Cardiac fibroblast (primary cell): Measurements from ENCODE around the gene GBX2.

Experiments
- DNase-seq, 2 donors: peaks; one replicate each; pipeline versions ENCODE4 v3.0.0 to v3.0.0-alpha.2; 2010; ENCODE audit warnings: low read depth in 2 of 2
- H3K4me3 ChIP-seq, 2 donors: replicated peaks in 1 of 2; 1 replicate in 1 of 2; 2 replicates in 1 of 2; pipeline ENCODE4 v1.5.1; 2011; ENCODE audit warnings: low read depth in 2 of 2, low read length in 2 of 2, mild to moderate bottlenecking in 2 of 2, moderate library complexity in 1 of 2
- TF ChIP-seq, protein P1 (sequence below): IDR thresholded peaks from one replicate; pipeline ENCODE4 v1.5.1; 2011; ENCODE audit warnings: low read depth, mild to moderate bottlenecking, low read length, inconsistent platforms

GBX2 gene

DNA sequence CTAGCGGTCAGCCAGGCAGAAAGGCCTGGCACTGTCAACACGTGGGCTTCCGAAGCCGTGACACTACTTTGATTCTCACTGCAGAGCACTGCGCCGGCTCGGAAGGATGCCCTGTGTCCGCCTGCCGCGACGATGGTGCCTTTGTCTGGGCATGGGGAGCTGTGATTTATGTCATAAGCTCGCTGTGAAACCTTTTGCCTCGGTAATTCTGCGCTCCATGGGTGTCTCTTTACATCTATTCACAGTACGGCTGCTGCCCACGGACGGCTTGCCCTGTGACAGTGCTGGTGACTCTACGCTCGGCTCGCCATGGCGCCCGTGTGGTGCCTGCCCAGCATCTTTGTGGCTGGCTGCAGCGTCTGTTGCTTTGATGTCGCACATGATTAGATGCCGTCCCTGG is 43.1 kb upstream of the GBX2 start:
- H3K4me3 ChIP-seq: no peak overlapping the region
- no peak for DNase-seq
- TF ChIP-seq, protein P1, sequence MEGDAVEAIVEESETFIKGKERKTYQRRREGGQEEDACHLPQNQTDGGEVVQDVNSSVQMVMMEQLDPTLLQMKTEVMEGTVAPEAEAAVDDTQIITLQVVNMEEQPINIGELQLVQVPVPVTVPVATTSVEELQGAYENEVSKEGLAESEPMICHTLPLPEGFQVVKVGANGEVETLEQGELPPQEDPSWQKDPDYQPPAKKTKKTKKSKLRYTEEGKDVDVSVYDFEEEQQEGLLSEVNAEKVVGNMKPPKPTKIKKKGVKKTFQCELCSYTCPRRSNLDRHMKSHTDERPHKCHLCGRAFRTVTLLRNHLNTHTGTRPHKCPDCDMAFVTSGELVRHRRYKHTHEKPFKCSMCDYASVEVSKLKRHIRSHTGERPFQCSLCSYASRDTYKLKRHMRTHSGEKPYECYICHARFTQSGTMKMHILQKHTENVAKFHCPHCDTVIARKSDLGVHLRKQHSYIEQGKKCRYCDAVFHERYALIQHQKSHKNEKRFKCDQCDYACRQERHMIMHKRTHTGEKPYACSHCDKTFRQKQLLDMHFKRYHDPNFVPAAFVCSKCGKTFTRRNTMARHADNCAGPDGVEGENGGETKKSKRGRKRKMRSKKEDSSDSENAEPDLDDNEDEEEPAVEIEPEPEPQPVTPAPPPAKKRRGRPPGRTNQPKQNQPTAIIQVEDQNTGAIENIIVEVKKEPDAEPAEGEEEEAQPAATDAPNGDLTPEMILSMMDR: no peak

DNA sequence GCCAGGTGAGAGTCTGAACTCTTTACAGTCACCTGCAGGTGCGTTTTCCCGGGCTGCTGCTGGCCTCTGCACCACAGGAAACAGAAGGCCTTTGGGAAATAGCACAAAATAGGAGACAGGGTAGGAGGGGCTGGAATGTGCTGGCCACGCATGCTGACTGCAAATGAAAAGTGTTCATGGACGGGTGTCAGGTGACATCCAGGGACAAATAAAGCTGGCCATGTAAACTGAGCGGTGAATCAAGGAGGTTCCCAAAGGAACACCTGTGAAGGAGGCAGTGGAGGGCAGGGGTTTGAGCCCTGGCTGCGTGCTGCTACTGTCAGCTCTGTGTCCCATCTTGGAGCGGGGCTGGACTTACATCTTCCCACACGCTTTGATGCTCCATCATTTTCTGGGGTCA is 42.4 kb upstream of the GBX2 start:
- TF ChIP-seq, protein P1: no peak
- no peak for DNase-seq
- H3K4me3 ChIP-seq: no peak overlapping the region

DNA sequence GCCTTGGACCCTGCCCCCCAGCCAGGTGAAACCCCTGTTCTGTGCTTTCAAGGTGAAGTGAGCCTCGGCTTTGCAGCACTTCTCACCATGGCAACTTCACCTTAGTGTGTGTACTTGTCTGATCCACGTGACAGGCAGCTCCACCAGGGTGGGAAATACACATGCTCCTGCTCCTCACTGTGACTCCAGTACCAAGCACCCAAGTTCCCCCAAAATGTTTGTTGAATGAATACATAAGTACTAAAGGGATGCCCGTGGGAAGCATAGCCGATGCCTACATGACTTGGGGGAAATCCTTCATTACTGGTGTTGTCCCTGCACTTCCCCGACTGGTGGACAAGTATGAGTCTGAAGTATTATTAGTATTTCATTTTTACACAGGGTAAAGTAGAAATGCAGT is 41.8 kb upstream of the GBX2 start:
- no peak overlapping the region for H3K4me3 ChIP-seq
- TF ChIP-seq, protein P1: no peak
- DNase-seq: no peak

DNA sequence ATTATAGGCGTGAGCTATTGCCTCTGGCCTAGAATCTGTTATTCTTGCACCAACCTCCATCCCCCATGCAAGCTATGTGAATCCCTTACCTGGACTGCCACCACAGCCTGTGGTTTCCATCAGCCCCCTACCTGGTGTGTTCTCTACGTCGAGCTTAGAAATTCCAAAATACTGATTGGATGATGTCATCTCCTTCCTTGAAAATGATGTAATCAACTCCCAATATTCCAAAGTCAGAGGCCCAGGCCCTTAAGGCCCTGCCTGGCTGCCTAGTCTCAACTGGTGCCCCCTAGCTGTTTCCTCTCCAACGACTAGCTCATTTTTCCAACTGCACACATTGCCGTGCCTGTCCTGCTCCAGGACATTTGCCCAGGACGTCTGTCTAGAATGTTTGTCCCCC is 41.3 kb upstream of the GBX2 start:
- DNase-seq: no peak
- TF ChIP-seq, protein P1: no peak
- no peak overlapping the region for H3K4me3 ChIP-seq

DNA sequence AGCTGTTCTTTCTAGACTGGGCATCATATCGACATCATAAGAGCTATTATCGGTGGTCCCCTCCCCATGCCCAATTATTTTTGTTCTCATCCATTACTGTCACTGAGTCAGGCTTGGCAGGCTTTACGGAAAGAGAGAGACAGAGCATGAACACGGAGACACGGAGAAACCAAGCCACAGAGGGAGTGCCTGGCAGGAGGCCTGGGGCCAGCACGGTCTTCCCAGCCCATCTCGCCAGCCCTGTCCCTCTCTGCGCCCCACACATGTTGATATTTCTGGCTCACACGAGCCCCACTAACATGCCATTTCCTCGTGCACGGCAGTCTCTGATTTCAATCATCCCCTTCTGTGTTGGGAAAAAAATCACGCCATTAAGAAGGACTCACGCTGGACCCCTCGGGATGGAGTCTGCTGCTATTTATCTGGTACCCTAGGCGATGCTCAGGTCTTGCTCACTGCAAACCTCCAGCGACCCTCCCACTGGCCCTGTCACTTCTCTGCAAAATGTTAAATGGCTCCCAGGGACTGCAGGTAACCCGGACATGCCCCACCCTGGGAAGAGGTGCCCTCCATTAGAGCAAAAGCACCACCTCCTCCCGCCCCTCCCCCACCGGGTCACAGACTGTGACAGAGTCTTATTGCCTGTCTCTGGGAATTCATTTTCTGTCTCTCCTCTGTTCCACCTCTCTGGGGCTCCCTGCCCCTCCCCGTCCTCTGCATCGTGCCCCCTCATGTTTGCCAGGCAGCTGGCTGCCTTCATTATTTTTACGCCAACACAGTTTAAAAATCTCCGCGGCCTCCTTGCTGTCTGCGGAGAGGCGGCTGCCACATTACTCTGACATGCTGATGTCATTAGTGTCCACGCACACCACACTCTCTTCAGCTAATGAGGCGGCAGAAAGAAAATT is 40.1 kb upstream of the GBX2 start:
- DNase-seq: no peak
- no peak overlapping the region for H3K4me3 ChIP-seq
- TF ChIP-seq, protein P1: no peak

DNA sequence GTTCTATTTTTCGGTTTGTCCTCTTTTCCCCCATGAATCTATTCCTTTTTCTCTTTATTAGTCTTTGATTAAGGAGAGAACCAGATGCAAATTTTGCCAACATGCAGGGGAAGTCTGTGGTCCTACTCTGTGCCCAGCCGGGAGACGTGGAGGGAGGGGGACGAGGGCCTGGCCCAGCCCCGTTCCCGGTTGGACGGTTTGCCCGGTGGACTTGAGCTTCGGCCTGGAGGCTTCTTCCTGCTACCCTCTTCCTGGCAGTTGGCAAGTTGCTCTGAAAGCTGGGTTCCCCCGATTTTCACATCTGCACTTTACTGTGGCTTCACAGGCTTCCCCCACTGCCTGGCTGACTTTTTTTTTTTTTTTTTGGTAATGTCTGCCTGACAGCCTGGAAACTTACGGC is 39.3 kb upstream of the GBX2 start:
- no peak overlapping the region for H3K4me3 ChIP-seq
- DNase-seq: no peak
- TF ChIP-seq, protein P1: no peak
